H1 (cell line): ENCODE measurements around the gene TTC9. TPM values are rescaled to one million over a fixed set of nuclear protein-coding genes. Genes with fewer than 3 reads are reported as not detected.

ENCODE experiments used
- CTCF ChIA-PET: fragments of 300-600 bp; sonication (Branson Sonifier 250); formaldehyde crosslinking; loops from one replicate; lab custom pipeline; 2021; ENCODE audit not compliant: partially characterized antibody; lab: Charles Lee
- POLR2A ChIA-PET: fragments of 300-600 bp; sonication (Branson Sonifier 250); formaldehyde crosslinking; loops from one replicate; lab custom pipeline; 2021; ENCODE audit warnings: inconsistent platforms; ENCODE audit not compliant: partially characterized antibody; lab: Charles Lee
- DNase-seq, 2 experiments: peaks; one replicate each; pipeline versions ENCODE4 v3.0.0 to v3.0.0-alpha.2; 2010 to 2022; ENCODE audit warnings: low spot score in 2 of 2, low read depth in 1 of 2, mixed read lengths in 1 of 2
- FAIRE-seq: peaks from 2 replicates; lab custom pipeline; 2011; peaks lifted over from hg19 to GRCh38; lab: Jason Lieb, UNC
- H2AFZ ChIP-seq: 2 replicates; pipeline ENCODE4 v1.8.1; 2012; ENCODE audit warnings: low read length, inconsistent platforms
- H2AK5ac ChIP-seq: 2 replicates; pipeline ENCODE4 v1.6.1; 2013; ENCODE audit warnings: low read depth, low read length
- H2BK120ac ChIP-seq: replicated peaks from 2 replicates; pipeline ENCODE3; 2013; ENCODE audit warnings: low read depth, low read length, inconsistent platforms
- H2BK12ac ChIP-seq: 2 replicates; pipeline ENCODE4 v1.6.1; 2013; ENCODE audit warnings: low read depth, low read length
- H2BK15ac ChIP-seq: 2 replicates; pipeline ENCODE4 v1.6.1; 2013; ENCODE audit warnings: low read length
- H2BK20ac ChIP-seq: 2 replicates; pipeline ENCODE4 v1.6.1; 2013; ENCODE audit warnings: low read length
- H2BK5ac ChIP-seq: 2 replicates; pipeline ENCODE4 v1.6.1; 2013; ENCODE audit warnings: low read depth, low read length
- H3K14ac ChIP-seq: 2 replicates; pipeline ENCODE4 v1.6.1; 2013; ENCODE audit warnings: inconsistent platforms; ENCODE audit not compliant: insufficient read length
- H3K18ac ChIP-seq: 2 replicates; pipeline ENCODE4 v1.6.1; 2013; ENCODE audit warnings: low read length; ENCODE audit errors: extremely low read depth
- H3K23ac ChIP-seq: 2 replicates; pipeline ENCODE4 v1.6.1; 2013; ENCODE audit warnings: inconsistent platforms; ENCODE audit not compliant: insufficient read length
- H3K23me2 ChIP-seq: 2 replicates; pipeline ENCODE4 v1.6.1; 2013; ENCODE audit warnings: low read depth, low read length
- H3K27ac ChIP-seq: 2 replicates; pipeline ENCODE4 v1.6.1; 2011; ENCODE audit warnings: low read depth, low read length, inconsistent platforms
- H3K27me3 ChIP-seq, 4 experiments: replicated peaks in 1 of 4; 1 replicate in 1 of 4; 2 replicates in 3 of 4; pipeline versions ENCODE4 v1.6.1 to v1.8.1; 2011 to 2013; ENCODE audit warnings: low read length in 3 of 4, mild to moderate bottlenecking in 3 of 4, inconsistent platforms in 2 of 4, mixed read lengths in 2 of 4, moderate library complexity in 1 of 4; ENCODE audit not compliant: control insufficient read depth in 3 of 4, insufficient read depth in 3 of 4; ENCODE audit errors: extremely low read depth in 1 of 4
- H3K36me3 ChIP-seq, 4 experiments: 2 replicates each; pipeline versions ENCODE4 v1.6.1 to v1.8.1; 2011 to 2013; ENCODE audit warnings: mild to moderate bottlenecking in 4 of 4, low read length in 3 of 4, moderate library complexity in 2 of 4, control low read depth in 1 of 4, inconsistent platforms in 1 of 4; ENCODE audit not compliant: insufficient read depth in 4 of 4, control insufficient read depth in 2 of 4
- H3K4ac ChIP-seq: replicated peaks from 2 replicates; pipeline ENCODE3; 2013; ENCODE audit warnings: low read length, low read depth, mixed read lengths, inconsistent platforms; ENCODE audit not compliant: insufficient read length
- H3K4me1 ChIP-seq, 4 experiments: replicated peaks in 1 of 4; 1 replicate in 1 of 4; 2 replicates in 3 of 4; pipeline versions ENCODE4 v1.6.1 to v1.8.1; 2011 to 2013; ENCODE audit warnings: low read length in 3 of 4, inconsistent platforms in 2 of 4, mixed read lengths in 1 of 4; ENCODE audit not compliant: insufficient read depth in 4 of 4, control insufficient read depth in 3 of 4
- H3K4me2 ChIP-seq, 2 experiments: 2 replicates each; pipeline versions ENCODE4 v1.6.1 to v1.8.1; 2011 to 2013; ENCODE audit warnings: low read depth in 2 of 2, low read length in 2 of 2, control low read depth in 1 of 2, inconsistent platforms in 1 of 2, mild to moderate bottlenecking in 1 of 2; ENCODE audit not compliant: insufficient read depth in 1 of 2
- H3K4me3 ChIP-seq, 4 experiments: fragments of 200-600, 300-600 bp in 1 of 4; sonication (generic), shearing (Covaris generic), sonication (Bioruptor Twin) in 1 of 4; 2 replicates each; pipeline versions ENCODE4 v1.5.1 to v1.8.1; 2011 to 2016; ENCODE audit warnings: low read length in 4 of 4, low read depth in 3 of 4, control low read depth in 2 of 4, inconsistent platforms in 2 of 4, mild to moderate bottlenecking in 2 of 4, mixed read lengths in 1 of 4, moderate library complexity in 1 of 4; ENCODE audit not compliant: insufficient read depth in 2 of 4; ENCODE audit errors: extremely low read depth in 1 of 4
- H3K56ac ChIP-seq: replicated peaks from 2 replicates; pipeline ENCODE3; 2013; ENCODE audit warnings: low read depth, mild to moderate bottlenecking, mixed read lengths, low read length, inconsistent platforms; ENCODE audit not compliant: insufficient read length
- H3K79me1 ChIP-seq: 2 replicates; pipeline ENCODE4 v1.6.1; 2013; ENCODE audit warnings: low read depth, low read length, control low read depth
- H3K79me2 ChIP-seq, 2 experiments: 2 replicates each; pipeline versions ENCODE4 v1.6.1 to v1.8.1; 2012 to 2013; ENCODE audit warnings: low read length in 2 of 2, mild to moderate bottlenecking in 2 of 2, inconsistent platforms in 1 of 2; ENCODE audit not compliant: insufficient read depth in 2 of 2, control insufficient read depth in 1 of 2
- H3K9ac ChIP-seq, 4 experiments: replicated peaks in 1 of 4; 1 replicate in 1 of 4; 2 replicates in 3 of 4; pipeline versions ENCODE4 v1.6.1 to v1.8.1; 2011 to 2013; ENCODE audit warnings: low read depth in 3 of 4, low read length in 3 of 4, control low read depth in 2 of 4, mild to moderate bottlenecking in 2 of 4, moderate library complexity in 2 of 4, inconsistent platforms in 1 of 4; ENCODE audit errors: extremely low read depth in 1 of 4
- H3K9me3 ChIP-seq, 2 experiments: 2 replicates each; pipeline versions ENCODE4 v1.6.1 to v1.8.1; 2012 to 2013; ENCODE audit warnings: mild to moderate bottlenecking in 2 of 2, moderate library complexity in 2 of 2, control low read depth in 1 of 2, inconsistent platforms in 1 of 2, low read depth in 1 of 2, low read length in 1 of 2, mixed read lengths in 1 of 2; ENCODE audit not compliant: insufficient read depth in 2 of 2
- H4K20me1 ChIP-seq, 2 experiments: replicated peaks in 1 of 2; 2 replicates each; pipeline versions ENCODE3 to v1.8.1; 2011 to 2013; ENCODE audit warnings: inconsistent platforms in 2 of 2, low read length in 2 of 2, mild to moderate bottlenecking in 1 of 2; ENCODE audit not compliant: insufficient read depth in 2 of 2, control insufficient read depth in 1 of 2
- H4K5ac ChIP-seq: 2 replicates; pipeline ENCODE4 v1.6.1; 2013; ENCODE audit warnings: low read length, low read depth, mixed read lengths, inconsistent platforms; ENCODE audit not compliant: insufficient read length
- H4K8ac ChIP-seq: 2 replicates; pipeline ENCODE4 v1.8.0; 2013; ENCODE audit warnings: mild to moderate bottlenecking, moderate library complexity, low read length, inconsistent platforms; ENCODE audit not compliant: insufficient read depth; ENCODE audit errors: extremely low read depth
- H4K91ac ChIP-seq: replicated peaks from 2 replicates; pipeline ENCODE3; 2013; ENCODE audit warnings: low read length, mixed read lengths, inconsistent platforms; ENCODE audit not compliant: insufficient read length
- ASH2L ChIP-seq: fragments of 200-600, 300-600 bp; sonication (generic); IDR thresholded peaks from one replicate; pipeline ENCODE4 v1.7.1; 2017; ENCODE audit warnings: low read length
- E2F6 ChIP-seq: IDR thresholded peaks from 2 replicates; pipeline ENCODE4 v1.6.1; 2012; ENCODE audit warnings: inconsistent platforms
- MAX ChIP-seq: IDR thresholded peaks from 2 replicates; pipeline ENCODE4 v1.6.1; 2012; ENCODE audit warnings: inconsistent platforms
- RBBP5 ChIP-seq: IDR thresholded peaks from 2 replicates; pipeline ENCODE4 v1.7.1; 2012; ENCODE audit warnings: low read depth, mild to moderate bottlenecking, inconsistent platforms, low read length, moderate library complexity, borderline replicate concordance
- SP1 ChIP-seq: IDR thresholded peaks from 2 replicates; pipeline ENCODE4 v1.6.1; 2011; ENCODE audit warnings: low read depth, low read length
- TCF12 ChIP-seq: IDR thresholded peaks from 2 replicates; pipeline ENCODE4 v1.6.1; 2011; ENCODE audit warnings: low read depth, mild to moderate bottlenecking, low read length
- TEAD4 ChIP-seq: IDR thresholded peaks from 2 replicates; pipeline ENCODE4 v1.6.1; 2012; ENCODE audit warnings: low read depth, low read length, inconsistent platforms, mixed read lengths
- WGBS, 2 experiments: shearing (Covaris generic) in 1 of 2; methylation state at CpG; one replicate each; pipeline versions ENCODE4 v1.1.6 to v1.1.7; 2013 to 2015; ENCODE audit warnings: low lambda C conversion rate in 2 of 2, mixed read lengths in 2 of 2, inconsistent platforms in 1 of 2, low coverage in 1 of 2, missing lambda C conversion rate in 1 of 2; ENCODE audit not compliant: insufficient replicate concordance in 2 of 2, insufficient coverage in 1 of 2, insufficient read length in 1 of 2; ENCODE audit errors: extremely low coverage in 1 of 2, missing lambda C conversion rate in 1 of 2; 5-methylcytosine and 5-hydroxymethylcytosine counted together
- polyA plus RNA-seq, 7 experiments: library from polyadenylated mRNA; depleted of rRNA in 3 of 7; stranded (reverse) in 5 of 7; unstranded in 2 of 7; fragments of >200 nt in 5 of 7; fragments of 200-250 nt in 2 of 7; gene quantifications; 1 replicate in 5 of 7; 2 replicates in 1 of 7; 4 replicates in 1 of 7; pipeline versions ENCODE4 v1.2.1 to v1.2.3, GENCODE V29; 2011 to 2013; ENCODE audit warnings: missing spikeins in 2 of 7, mixed read lengths in 2 of 7
- total RNA-seq: library from RNA; stranded (reverse); fragmentation: NEBNext Ultra II Directional; extraction: Animal tissue kit (Norgen Biotek cat#: 25700); gene quantifications from 2 replicates; pipeline ENCODE4 v1.2.1, GENCODE V29; 2021

TTC9 gene
- total and polyA plus RNA-seq, 2 of the 8 experiments (the other 6 are each of a cell fraction or from before 2014, with no cell fraction given): 21.0 to 29.5 TPM

- no peak overlapping the region for H2BK12ac ChIP-seq
- H3K9me3 ChIP-seq: no peaks in the 10 kb centered on the region
- no peak overlapping the region for H2BK20ac ChIP-seq
- H3K56ac ChIP-seq: no peak overlapping the region
- WGBS, 2 experiments: 48% methylated on average over 19 of the region's 19 CpGs; no CpG with 5 or more reads in 1 of the 2 experiments
- H2AFZ ChIP-seq: no peak overlapping the region
- H3K36me3 ChIP-seq: peaks cover 0 to 8% (median 2%) of the 10 kb centered on the region in 4 experiments; a peak in 1 of 8 replicates
- H3K23me2 ChIP-seq: peaks cover 2% of the 10 kb centered on the region; the same call in 1 of the 2 replicates
- H2BK5ac ChIP-seq: peak overlapping the region; percentile 89; the same call in 1 of the 2 replicates
- H4K8ac ChIP-seq: no peak overlapping the region
- peaks cover 12% of the 10 kb centered on the region; the same call in 1 of the 2 replicates for H3K79me1 ChIP-seq
- no peak overlapping the region for H2AK5ac ChIP-seq
- ChIA-PET CTCF (interaction anchor here (0.9 to 1.2 kb wide), 2 partner anchors 13 to 58 kb away, joined by 3 read pairs; no protein-coding TSS in a partner anchor), POLR2A (interaction anchor here (1.4 to 10.6 kb wide), 3 partner anchors 12 to 58 kb away, joined by 4 to 116 read pairs (median 5); partner anchors contain the start of gene TTC9)
- peaks cover 3 to 86% of the 10 kb centered on the region in 2 experiments; a peak in 3 of 4 replicates for H3K79me2 ChIP-seq
- no peak overlapping the region for H2BK15ac ChIP-seq
- no peak overlapping the region for H3K23ac ChIP-seq
- no peak overlapping the region for H3K9ac ChIP-seq
- H3K14ac ChIP-seq: no peak overlapping the region
- FAIRE-seq: peak; percentile 93
- peaks cover 7 to 39% (median 33%) of the 10 kb centered on the region in 4 experiments for H3K4me1 ChIP-seq
- H3K27me3 ChIP-seq: no peaks in the 10 kb centered on the region
- no peak overlapping the region for H2BK120ac ChIP-seq
- peak in 1 of 2 experiments; percentile 53 for DNase-seq
- no peaks in the 10 kb centered on the region for H4K20me1 ChIP-seq
- H3K18ac ChIP-seq: no peak overlapping the region
- H3K4me3 ChIP-seq: peak overlapping the region in 1 of 4 experiments; percentile 32; a peak in 1 of 8 replicates
- H3K4me2 ChIP-seq: peak overlapping the region; percentile 12 to 39
- H3K4ac ChIP-seq: no peak overlapping the region
- no peak overlapping the region for H4K91ac ChIP-seq
- H4K5ac ChIP-seq: no peak overlapping the region
- peak overlapping the region; percentile 65 for H3K27ac ChIP-seq
- TF ChIP-seq RBBP5: no peak
- peak; percentile 11 for TF ChIP-seq ASH2L
- peak; percentile 41; the same call in 1 of the 2 replicates for TF ChIP-seq MAX
- TF ChIP-seq TEAD4: peak; percentile 74
- 0 out of 2 replicates have a peak, but pooled peaks have one; percentile 42 for TF ChIP-seq SP1
- TF ChIP-seq TCF12: 0 out of 2 replicates have a peak, but pooled peaks have one; percentile 2
- 0 out of 2 replicates have a peak, but pooled peaks have one; percentile 19 for TF ChIP-seq E2F6
These were observed 13.6 kb downstream of the TTC9 start for GRCh38 chr14:70655110-70655826.
